Stromal cell of bone marrow (primary cell): Measurements from ENCODE around the gene AQP11.
"Not testable (repeated sequence)": the region's sequence is repeated elsewhere in the genome, so short reads cannot be mapped to it uniquely, and the experiment has no call there.

ENCODE experiments used
- DNase-seq: peaks from one replicate; pipeline ENCODE4 v3.0.0-alpha.2; 2012; ENCODE audit warnings: low read depth

The AQP11 gene, protein sequence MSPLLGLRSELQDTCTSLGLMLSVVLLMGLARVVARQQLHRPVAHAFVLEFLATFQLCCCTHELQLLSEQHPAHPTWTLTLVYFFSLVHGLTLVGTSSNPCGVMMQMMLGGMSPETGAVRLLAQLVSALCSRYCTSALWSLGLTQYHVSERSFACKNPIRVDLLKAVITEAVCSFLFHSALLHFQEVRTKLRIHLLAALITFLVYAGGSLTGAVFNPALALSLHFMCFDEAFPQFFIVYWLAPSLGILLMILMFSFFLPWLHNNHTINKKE

DNA sequence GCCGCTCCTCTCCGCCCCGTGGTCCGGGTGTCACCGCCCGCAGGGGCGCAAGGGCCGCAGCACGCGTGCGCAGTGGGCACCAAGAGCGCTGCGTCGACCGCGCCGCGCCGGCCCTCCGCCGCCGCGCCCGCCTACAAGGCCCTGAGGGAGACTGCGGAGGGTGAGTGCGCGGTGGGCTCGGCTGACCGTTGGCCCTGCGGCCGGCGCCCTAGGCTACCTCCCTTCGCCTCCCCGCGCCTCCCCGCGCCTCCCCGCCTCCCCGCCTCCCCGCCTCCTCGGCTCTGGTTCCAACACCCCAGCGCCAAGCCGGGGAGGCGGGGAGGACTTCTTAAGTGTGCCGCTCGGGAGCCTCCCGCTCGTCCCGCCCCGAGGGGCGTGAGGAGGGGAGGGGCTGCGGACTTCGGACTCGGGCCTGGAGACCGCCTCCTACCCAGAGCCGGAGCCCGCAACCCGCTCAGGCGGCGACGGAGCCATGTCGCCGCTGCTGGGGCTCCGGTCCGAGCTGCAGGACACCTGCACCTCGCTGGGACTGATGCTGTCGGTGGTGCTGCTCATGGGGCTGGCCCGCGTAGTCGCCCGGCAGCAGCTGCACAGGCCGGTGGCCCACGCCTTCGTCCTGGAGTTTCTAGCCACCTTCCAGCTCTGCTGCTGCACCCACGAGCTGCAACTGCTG lies at the start of gene AQP11:
Gene AQP11, plus strand, starts transcription at position 433 of the 673 bp plus-strand sequence. Its CDS starts 40 bp downstream, at position 473.
- DNase-seq, result peak; percentile 71

DNA sequence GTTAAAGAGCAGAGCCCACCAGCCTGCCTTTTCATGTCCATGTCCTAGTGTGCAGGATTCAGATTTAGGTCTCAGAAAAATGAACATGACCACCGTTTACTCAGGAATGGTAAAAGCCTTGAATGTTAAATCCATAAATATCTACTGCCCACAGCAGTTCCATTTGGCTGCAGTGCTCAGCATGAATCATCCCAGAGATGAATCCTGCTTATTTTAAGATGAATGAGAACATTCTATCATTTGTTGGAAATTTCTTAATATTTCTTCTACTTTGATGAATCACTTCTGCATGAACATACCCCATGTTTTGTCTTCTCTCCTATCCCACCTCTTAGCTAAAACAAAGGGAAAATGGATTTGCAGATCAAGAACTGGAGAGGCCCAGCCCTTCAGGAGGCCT lies 47.5 kb upstream of the AQP11 start:
- DNase-seq, result peak; percentile 70

GRCh38 chr11:77547047-77547836 lies 42.5 kb upstream of the AQP11 start:
- DNase-seq, result no peak

DNA sequence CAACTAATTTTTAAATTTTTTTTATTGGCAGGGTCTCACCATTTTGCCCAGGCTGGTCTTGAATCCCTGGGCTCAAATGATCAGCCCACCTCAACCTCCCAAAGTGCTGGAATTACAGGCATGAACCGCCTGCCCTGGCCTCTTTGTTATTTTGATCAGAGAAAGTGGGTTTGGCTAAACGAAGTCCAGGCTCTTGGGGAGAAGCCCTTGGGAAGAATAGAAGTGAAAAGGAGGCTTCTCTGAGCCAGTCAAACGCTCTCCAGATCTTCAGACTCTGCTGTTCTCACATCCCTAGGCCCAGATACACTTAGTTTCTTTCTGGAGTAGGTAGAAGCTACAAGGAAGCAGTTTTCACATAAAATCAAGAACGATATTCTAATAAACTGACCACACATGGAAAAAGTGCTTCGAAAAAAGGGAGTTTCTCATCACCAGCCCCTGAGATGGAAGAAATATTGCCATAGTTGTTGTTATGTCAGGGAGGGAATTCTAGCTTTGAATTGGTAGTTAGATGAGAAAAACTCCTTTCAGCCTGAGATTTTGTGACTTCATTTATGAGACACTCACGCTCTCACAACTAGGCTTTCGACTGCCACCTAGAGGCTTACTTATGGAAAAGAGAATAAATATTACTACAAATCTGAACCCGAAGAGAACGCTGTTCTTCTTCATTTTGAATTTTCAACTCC lies 41.7 kb upstream of the AQP11 start:
- DNase-seq, result peak; percentile 68

DNA sequence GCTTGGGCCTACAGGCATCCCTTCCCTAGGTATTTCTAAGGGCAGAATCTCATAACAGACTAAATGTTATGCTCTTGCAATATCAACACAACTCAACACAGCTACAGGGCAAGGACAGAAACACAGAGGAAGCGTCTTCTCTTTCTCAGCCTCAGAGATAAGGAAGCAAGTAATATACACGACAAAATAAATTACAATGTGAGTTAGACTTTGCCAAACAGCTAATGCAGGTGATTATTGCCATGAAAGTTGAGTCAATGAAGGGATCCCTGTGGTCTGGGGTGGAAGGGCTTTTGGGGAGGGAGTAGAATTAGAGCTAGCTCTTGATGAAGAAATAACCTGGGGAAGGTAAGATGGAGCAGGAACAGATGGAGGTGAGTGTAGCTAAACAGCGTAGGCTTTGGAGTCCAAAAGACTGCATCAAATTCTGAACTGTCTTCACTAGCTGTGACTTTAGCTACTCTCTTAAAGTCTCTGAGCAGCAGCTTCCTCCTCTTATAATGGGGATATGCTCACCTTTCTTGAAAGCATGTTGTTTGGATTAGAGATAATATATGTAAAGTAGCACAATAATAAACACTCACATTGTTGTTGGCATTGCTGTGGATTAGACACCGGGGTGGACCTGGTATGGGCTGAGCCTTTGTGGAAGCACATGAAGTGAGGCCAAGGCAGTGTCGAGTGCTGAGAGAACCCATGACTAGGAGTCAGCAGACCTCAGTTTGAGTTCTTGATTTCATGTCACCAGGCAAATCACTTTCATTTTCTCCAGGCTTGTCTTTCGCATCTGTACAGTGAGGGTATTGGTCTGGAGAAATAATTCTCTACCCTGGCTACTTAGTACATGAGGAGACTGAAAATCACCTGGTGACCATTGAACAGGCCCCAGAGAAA lies 41.0 kb upstream of the AQP11 start:
- no peak for DNase-seq

DNA sequence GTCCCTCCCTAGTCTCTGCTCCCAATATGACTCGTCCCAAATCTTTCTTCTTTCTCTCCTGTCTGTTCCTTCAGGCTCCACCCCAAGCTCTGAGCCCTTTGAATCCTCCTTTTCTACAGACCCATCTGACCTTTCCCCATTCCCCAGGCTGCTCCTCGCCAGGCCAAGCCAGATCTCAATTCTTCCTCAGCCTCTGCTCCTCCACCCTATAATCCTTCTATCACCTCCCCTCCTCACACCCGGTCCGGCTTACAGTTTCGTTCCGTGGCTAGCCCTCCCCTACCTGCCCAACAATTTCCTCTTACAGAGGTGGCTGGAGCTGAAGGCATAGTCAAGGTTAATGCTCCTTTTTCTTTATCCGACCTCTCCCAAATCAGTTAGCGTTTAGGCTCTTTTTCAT lies 38.3 kb upstream of the AQP11 start:
- not testable (repeated sequence) for DNase-seq

GRCh38 chr11:77557553-77557952 lies 32.2 kb upstream of the AQP11 start:
- DNase-seq, result no peak

- DNase-seq, result no peak
These were observed 31.4 kb upstream of the AQP11 start for GRCh38 chr11:77558380-77558779.

DNA sequence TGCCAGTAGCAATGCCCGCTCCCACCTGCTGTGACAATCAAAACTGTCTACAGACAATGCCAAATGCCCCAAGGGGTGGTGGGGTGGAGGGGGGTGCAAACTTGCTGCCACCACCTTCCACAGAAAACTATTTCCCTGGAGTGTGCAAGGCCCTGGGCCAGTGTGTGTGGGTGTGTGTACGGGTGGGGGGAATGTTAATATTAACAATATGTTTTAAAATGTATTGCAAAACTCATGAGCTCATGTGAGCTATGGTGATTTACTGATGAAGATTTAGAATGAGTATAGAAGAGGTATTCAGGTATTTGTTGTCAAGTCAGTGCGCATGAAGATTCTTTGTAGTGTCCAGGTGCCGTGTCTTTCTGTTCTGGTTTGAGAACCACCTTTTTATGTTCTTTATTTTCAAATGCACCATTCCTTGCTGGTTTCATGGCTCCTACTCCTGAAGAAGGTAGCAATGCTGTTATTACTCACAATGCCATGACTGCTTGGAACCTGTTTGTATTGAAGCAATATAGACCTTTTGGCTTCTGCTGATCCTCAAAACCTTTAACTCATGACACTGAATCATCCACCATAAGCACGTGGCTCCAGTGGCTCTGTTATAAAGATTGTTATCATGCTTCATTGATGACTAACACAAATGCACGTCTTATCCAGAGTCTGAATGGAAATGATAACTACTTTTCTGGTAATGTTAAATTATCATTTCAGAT lies 29.9 kb upstream of the AQP11 start:
- peak; percentile 82 for DNase-seq

GRCh38 chr11:77560605-77561004 lies 29.1 kb upstream of the AQP11 start:
- no peak for DNase-seq

DNA sequence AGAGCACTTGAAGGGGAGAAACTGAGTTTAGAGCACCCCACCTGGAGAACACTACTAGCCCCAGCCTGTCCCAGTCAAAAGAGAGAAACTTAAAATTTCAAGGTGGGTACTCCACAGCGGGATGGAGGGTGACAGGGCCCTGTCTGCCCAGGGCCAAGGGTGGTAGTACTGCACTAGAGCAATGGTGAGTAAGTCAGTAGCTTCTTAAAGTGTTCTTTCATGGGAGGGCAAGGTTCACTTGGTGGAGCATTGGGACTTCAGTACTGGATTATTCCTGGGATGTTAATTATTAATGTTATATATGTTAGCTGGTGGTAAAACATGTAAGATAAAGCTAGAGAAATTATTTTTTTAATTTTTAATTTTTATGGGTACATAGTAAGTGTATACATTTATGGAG lies 28.5 kb upstream of the AQP11 start:
- DNase-seq, result no peak

- DNase-seq, result no peak
These were observed 21.4 kb upstream of the AQP11 start for GRCh38 chr11:77568306-77568705.

- DNase-seq, result no peak
These were observed 20.7 kb upstream of the AQP11 start for GRCh38 chr11:77568916-77569675.

- no peak for DNase-seq
These were observed 20.1 kb upstream of the AQP11 start for GRCh38 chr11:77569676-77570070.

DNA sequence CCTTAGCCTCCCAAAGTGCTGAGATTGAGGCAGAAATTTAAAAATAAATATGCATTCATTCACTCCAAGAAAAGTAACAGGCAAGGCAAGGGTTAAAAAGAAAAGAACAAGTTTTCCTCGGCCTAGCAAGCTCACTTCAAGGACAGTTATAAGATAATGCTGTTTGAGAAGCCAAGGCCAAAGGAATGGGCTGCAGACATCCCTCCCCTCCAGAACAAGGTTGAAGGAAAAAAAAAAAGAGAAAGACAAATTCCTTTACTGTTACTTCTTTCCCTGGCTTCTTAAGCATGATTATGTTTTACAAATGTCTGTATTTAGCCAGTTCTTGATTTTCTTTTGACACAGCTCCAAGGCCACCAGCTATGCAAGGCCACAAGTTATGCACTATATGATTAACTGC lies 18.9 kb upstream of the AQP11 start:
- DNase-seq, result not testable (repeated sequence)

DNA sequence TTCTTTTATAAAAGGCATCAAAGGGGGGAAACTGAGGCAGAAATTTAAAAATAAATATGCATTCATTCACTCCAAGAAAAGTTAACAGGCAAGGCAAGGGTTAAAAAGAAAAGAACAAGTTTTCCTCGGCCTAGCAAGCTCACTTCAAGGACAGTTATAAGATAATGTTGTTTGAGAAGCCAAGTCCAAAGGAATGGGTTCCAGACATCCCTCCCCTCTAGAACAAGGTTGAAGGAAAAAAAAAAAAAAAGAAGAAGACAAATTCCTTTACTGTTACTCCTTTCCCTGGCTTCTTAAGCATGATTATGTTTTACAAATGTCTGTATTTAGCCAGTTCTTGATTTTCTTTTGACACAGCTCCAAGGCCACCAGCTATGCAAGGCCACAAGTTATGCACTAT lies 14.3 kb upstream of the AQP11 start:
- not testable (repeated sequence) for DNase-seq

- DNase-seq, result no peak
These were observed 8.9 kb upstream of the AQP11 start for GRCh38 chr11:77580712-77581337.

DNA sequence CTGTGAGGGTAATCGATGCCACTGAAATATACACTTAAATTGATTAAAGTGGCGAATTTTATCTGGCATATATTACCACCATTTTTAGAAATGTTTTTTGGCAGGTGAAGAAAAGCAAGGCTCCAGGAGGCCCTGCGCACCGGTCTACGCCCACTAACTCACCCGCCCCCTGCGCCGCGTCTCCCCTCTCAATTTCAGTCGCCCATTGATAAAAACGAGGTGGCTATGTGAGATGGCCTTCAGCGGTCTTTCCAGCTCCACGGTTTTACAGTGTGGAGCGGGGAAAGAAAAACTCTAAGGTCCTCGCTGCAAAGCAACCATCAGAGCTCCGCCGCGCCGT lies 602 bp upstream of the AQP11 start:
- no peak for DNase-seq

GRCh38 chr11:77590194-77590782 lies 535 bp downstream of the AQP11 start:
- DNase-seq, result no peak
